HG02678 (cell line): ENCODE results near the gene SNHG17.
"Not testable (repeated sequence)": the region's sequence is repeated elsewhere in the genome, so short reads cannot be mapped to it uniquely, and the experiment has no call there.

Experiments
- ATAC-seq: cut with Tn5 transposase; IDR thresholded peaks from one replicate; pipeline ENCODE4 v1.9.1; 2021; ENCODE audit warnings: mild to moderate bottlenecking, moderate library complexity; ENCODE audit not compliant: unreplicated experiment

Gene SNHG17

GRCh38 chr20:38434770-38435554 lies at the start of gene SNHG17:
SNHG17 (minus strand) TSS chr20:38435328.
- peak; percentile 67 for ATAC-seq

GRCh38 chr20:38479596-38479995 lies 44.5 kb upstream of the SNHG17 start:
- ATAC-seq = no peak

GRCh38 chr20:38477747-38478146 lies 42.6 kb upstream of the SNHG17 start:
- ATAC-seq = no peak

DNA sequence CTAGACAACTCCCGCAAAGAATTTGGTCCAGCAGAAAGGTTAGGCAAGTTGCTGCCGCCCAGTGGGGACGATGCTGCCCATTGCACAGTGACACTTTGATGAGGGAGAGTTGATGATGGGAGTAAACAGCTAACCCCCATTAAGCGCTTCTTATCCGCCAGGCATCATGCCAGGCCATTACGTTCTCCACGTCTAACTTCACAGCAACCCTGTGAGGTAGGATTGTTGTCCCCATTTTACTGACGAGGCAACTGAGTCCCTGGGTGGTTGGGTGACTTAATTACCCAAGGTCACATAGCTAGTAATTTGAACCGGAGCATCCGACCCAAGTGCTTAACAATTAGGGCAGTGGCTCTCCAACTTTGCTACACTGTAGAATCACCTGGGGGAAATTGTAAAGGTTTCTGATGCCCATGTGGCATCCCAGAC lies 38.3 kb upstream of the SNHG17 start:
- no peak for ATAC-seq

GRCh38 chr20:38472513-38473366 lies 37.6 kb upstream of the SNHG17 start, which contains the start of gene RALGAPB:
RALGAPB (plus strand) TSS chr20:38472843; CDS start chr20:38488433, 15,590 bp downstream.
- peak; percentile 91 for ATAC-seq

- no peak for ATAC-seq
Observed at GRCh38 chr20:38471987-38472512, 36.9 kb upstream of the SNHG17 start.

DNA sequence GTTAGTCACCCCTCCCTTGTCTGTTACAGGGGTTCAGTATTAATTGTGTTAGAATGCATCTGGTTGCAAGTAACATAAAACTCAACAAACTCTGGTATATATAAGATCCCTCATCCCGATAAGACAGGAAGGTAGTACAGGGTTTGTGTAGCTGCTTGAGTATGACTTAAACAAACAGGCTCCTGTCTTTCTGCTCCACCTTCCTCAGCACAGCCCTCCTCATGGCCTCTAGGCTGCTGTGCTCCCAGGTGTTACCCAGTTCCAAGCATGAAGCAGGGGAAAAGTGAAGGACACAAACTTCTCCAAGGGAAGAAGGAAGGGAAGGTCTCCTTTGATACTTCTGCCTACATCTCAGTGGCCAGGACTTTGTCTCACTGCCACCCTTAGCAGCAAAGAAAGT lies 36.1 kb upstream of the SNHG17 start:
- no peak for ATAC-seq

DNA sequence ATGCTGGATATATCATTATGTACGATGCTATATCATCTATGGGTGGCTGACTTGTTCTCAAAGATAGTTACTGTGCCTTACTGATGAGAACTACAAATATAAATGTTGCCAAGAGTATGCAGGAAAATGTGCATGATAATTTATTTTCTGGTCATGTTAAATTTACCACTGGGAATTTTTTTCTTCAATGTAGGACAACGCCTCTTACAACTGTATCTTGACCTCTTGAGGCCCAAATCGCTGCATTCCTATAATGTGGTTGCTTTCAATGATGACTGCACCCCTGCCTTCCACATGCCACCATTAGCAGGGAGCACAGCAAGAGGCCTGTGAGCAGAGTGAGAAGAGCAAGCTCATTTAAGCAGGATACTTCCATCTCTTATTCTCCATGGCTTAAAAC lies 31.9 kb upstream of the SNHG17 start:
- no peak for ATAC-seq

DNA sequence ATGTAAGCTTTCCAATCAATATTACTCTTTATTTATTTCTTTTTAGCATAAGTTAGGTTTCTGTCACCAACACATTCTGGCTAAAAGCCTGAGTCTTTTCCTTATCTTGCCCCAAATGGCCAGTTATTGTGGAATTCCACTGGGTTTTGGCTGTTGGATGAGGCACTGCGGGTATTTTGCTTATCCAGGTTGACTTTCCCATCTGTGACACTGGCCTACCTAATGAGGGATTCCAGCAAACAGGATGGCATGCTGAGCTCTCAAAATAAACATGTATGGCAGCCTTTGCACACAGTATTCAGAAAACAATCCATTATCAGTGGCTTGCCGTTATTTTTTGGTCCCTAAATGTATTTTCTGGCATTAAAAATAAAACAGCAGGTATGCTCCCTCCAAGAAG lies 31.0 kb upstream of the SNHG17 start:
- no peak for ATAC-seq

DNA sequence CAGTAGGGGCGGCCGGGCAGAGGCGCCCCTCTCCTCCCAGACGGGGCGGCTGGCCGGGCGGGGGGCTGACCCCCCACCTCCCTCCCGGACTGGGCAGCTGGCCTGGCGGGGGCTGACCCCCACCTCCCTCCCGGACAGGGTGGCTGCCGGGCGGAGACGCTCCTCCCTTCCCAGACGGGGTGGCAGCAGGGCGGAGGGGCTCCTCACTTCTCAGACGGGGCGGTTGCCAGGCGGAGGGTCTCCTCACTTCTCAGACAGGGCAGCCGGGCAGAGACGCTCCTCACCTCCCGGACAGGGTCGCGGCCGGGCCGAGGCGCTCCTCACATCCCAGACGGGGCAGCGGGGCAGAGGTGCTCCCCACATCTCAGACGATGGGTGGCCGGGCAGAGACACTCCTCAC lies 26.4 kb upstream of the SNHG17 start:
- ATAC-seq = not testable (repeated sequence)

DNA sequence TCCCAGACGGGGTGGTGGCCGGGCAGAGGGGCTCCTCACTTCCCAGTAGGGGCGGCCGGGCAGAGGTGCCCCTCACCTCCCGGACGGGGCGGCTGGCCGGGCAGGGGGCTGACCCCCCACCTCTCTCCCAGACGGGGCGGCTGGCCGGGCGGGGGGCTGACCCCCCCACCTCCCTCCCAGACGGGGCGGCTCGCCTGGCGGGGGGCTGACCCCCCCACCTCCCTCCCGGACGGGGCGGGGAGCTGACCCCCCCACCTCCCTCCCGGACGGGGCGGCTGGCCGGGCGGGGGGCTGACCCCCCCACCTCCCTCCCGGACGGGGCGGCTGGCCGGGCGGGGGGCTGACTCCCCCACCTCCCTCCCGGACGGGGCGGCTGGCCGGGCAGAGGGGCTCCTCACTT lies 26.0 kb upstream of the SNHG17 start:
- not testable (repeated sequence) for ATAC-seq

DNA sequence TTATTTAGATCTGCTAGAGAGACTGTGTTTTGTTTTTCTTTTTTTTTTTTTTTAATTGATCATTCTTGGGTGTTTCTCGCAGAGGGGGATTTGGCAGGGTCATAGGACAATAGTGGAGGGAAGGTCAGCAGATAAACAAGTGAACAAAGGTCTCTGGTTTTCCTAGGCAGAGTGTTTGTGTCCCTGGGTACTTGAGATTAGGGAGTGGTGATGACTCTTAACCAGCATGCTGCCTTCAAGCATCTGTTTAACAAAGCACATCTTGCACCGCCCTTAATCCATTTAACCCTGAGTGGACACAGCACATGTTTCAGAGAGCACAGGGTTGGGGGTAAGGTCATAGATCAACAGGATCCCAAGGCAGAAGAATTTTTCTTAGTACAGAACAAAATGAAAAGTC lies 25.5 kb upstream of the SNHG17 start:
- ATAC-seq = not testable (repeated sequence)

DNA sequence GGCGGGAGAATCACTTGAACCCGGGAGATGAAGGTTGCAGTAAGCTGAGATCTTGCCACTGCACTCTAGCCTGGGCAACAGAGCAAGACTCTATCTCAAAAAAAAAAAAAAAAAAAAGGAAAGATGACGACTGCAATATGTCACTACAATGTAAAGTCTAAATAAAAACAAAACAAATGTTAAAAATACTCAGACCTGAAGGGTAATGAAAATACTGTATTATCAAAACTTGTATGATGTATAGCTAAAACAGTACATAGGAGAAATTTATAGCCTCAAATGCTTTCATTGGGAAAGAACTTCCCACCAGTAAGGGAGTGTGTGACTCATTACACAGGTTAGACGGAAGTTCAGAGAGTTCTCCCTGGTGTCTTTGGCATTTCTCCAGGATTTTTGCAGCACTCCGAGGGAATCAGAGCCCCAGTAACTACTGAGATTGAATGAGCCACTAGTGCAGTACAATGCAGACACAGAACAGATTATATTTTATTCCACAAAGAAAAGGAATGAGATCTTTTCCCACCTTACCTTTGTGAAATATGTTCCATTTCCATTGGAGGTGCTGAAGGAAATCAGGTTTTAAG lies 25.0 kb upstream of the SNHG17 start:
- ATAC-seq = no peak

DNA sequence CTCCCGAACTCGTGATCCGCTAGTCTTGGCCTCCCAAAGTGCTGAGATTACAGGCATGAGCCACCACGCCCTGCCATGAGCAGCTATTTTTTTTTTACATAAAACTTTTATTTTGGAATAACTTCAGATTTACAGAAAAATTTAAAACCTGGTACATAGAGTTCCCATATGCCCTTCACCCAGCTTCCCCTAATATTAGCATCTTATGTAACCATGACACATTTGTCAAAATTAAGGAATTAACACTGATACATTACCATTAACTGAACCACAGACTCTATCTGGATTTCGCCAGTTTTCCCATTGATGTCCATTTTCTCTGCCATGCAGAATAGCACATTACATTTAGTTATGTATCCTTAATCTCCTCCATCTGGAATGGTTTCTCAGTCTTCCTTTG lies 23.2 kb upstream of the SNHG17 start:
- no peak for ATAC-seq

- no peak for ATAC-seq
Observed at GRCh38 chr20:38454556-38455473, 19.7 kb upstream of the SNHG17 start.

DNA sequence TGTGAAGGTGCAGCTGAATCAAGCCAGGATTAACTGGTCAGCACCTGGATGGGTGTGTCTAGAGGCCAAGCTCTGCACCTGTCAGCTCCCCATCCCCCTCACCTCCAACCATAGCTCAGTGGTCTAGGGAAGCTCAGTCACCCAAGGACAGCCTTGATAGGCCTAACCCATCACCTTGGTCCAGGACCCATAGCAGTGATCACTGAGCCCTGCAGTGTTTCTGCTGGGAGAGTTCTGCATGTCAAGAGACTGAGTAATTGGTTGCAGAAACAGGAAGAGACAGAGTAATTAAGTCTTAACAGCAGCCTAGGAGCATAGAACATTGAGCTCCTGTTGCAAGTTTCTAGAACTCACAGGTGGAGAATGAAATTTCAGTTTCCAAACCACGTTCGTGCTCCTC lies 18.8 kb upstream of the SNHG17 start:
- no peak for ATAC-seq

DNA sequence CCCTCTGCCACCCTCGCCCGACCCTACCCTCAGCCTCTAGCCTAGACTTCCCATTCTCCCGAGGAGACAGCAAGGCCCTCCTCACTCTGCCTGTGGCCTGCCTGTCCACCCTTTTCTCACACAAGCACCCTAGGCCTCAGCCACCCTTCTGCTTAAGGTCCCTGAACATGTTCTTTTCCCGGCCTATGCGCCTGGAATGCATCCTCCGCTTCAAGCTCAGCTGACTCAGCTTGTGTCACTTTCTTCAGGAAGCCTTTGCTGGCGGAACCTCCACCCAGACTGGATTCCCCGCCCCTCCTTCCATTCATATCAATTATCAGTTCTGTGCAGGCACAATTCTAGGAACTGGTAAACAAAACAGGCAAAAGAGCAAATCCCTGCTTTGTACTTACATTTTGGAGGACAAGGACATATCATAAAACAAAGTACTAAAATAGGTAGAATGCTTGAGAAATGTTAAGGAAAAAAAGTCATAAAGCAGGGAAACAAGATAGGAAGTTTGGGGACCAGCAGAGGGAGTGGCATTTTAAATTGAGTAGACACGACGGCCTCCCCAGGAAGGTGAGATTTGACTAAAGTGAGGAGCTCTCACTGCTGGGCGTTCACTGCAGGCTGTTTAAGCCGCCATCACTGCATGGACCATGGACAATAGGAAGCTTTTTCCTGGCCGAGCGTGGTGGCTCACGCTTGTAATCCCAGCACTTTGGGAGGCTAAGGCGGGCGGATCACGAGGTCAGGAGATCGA lies 17.9 kb upstream of the SNHG17 start:
- no peak for ATAC-seq

DNA sequence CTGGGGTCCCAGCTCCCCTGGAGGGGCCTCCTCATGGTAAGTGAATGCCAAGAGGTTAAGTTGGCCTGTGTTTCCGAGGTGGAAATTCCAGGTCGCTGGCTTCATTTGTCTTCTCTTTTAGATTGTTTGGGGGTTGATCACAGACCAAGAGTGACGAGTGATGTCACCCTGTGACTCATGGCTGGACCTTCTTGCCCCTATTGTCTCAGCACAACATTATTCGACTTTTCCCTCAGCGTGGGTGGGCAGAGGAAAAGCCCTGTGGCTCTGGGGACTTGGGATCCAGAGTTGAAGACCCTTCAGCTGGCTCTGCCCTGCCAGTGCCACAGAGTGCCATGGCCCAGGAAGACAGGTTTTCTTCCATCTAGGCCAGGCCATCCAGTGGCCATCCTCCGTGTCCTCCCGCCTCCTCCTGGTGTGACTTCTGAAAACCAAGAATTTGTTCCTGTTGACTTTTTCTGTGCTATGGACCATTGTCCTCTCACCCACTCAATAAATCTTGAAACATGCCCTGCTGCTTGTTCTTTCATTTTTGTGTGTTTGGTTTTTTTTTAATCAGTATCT lies 15.4 kb upstream of the SNHG17 start:
- ATAC-seq = no peak

DNA sequence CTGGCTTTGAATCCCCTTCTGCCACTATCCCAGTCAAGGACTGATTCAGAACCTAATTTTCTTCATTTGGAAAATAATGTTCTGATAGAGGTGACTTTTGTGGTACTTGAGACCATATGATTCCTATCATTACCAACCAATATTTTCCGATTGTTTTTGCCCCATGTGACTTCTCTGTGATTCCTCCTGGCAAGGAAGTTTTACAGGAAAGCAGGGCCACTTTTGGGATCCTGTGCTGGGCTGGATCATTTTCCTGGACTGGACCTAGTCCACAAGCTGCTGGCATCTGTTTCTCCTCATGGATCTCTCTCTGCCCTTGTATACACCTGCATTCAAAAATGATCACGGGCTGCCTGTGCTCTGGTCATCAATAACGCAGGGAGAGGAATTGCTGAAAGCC lies 13.9 kb upstream of the SNHG17 start:
- ATAC-seq = no peak
